Lung (tissue), 12 donors: Measurements from ENCODE around the gene CUL4A. TPM values are rescaled to one million over a fixed set of nuclear protein-coding genes. Genes with fewer than 3 reads are reported as not detected.

Experiments used
- ATAC-seq: fragments of 200-7000 bp; cut with Tn5 transposase; one replicate; pipeline ENCODE4 v1.9.1; 2020; ENCODE audit warnings: moderate number of reproducible peaks; ENCODE audit not compliant: insufficient read depth, low FRiP score
- DNase-seq, 3 donors: peaks; one replicate each; pipeline ENCODE4 v3.0.0-alpha.2; 2013 to 2017
- H3K27ac ChIP-seq, 2 donors: one replicate each; pipeline ENCODE4 v1.5.1; 2013; ENCODE audit warnings: mild to moderate bottlenecking in 2 of 2, moderate library complexity in 2 of 2, control low read depth in 1 of 2, inconsistent platforms in 1 of 2, low read depth in 1 of 2, low read length in 1 of 2
- H3K27me3 ChIP-seq, 3 donors: one replicate each; pipeline ENCODE4 v1.5.1; 2013; ENCODE audit warnings: low read length in 2 of 3; ENCODE audit not compliant: control insufficient read depth in 3 of 3, insufficient read depth in 3 of 3
- H3K36me3 ChIP-seq, 4 donors: one replicate each; pipeline ENCODE4 v1.5.1; 2013; ENCODE audit warnings: low read length in 4 of 4, mild to moderate bottlenecking in 1 of 4, moderate library complexity in 1 of 4; ENCODE audit not compliant: control insufficient read depth in 4 of 4, insufficient read depth in 4 of 4
- H3K4me1 ChIP-seq, 5 donors: one replicate each; pipeline ENCODE4 v1.5.1; 2013; ENCODE audit warnings: low read length in 5 of 5, mild to moderate bottlenecking in 2 of 5, moderate library complexity in 1 of 5; ENCODE audit not compliant: control insufficient read depth in 5 of 5, insufficient read depth in 5 of 5
- H3K4me3 ChIP-seq: one replicate; pipeline ENCODE4 v1.5.1; 2013; ENCODE audit warnings: mild to moderate bottlenecking, control low read depth, moderate library complexity
- H3K9ac ChIP-seq, 2 donors: one replicate each; pipeline ENCODE4 v1.5.1; 2013; ENCODE audit warnings: low read length in 2 of 2, control low read depth in 1 of 2; ENCODE audit not compliant: insufficient read depth in 1 of 2
- H3K9me3 ChIP-seq, 4 donors: one replicate each; pipeline ENCODE4 v1.5.1; 2013; ENCODE audit warnings: low read length in 3 of 4, mild to moderate bottlenecking in 1 of 4, moderate library complexity in 1 of 4; ENCODE audit not compliant: control insufficient read depth in 4 of 4, insufficient read depth in 3 of 4
- WGBS, 2 donors: extraction: QIAGEN DNeasy Blood & Tissue Kit; methylation state at CpG; one replicate each; pipeline ENCODE4 v1.1.7; 2013; 5-methylcytosine and 5-hydroxymethylcytosine counted together
- polyA plus RNA-seq, 2 donors: library from polyadenylated mRNA; stranded (reverse); fragments of 200-250 nt; gene quantifications; one replicate each; pipeline ENCODE4 v1.2.1, GENCODE V29; 2013
- total RNA-seq, 2 donors: library from RNA; depleted of rRNA in 1 of 2; stranded (reverse); fragments of >200 nt in 1 of 2; gene quantifications; one replicate each; pipeline ENCODE4 v1.2.1, GENCODE V29; 2014 to 2021
- TF ChIP-seq, protein P1 (sequence below): IDR thresholded peaks from 2 replicates; pipeline ENCODE4 v1.5.1; 2012; ENCODE audit warnings: mild to moderate bottlenecking; ENCODE audit errors: control extremely low read depth, extremely low read depth
- donor health status: control.
- donor health status: control.
- donor health status: Bipolar disorder and iron deficiency.
- donor health status: healthy.
- donor health status: DM: yes; HTN: yes; CAD: no.

Gene CUL4A
- total and polyA plus RNA-seq, 4 donors, result 29.2 to 88.1 (median 57.5) TPM

DNA sequence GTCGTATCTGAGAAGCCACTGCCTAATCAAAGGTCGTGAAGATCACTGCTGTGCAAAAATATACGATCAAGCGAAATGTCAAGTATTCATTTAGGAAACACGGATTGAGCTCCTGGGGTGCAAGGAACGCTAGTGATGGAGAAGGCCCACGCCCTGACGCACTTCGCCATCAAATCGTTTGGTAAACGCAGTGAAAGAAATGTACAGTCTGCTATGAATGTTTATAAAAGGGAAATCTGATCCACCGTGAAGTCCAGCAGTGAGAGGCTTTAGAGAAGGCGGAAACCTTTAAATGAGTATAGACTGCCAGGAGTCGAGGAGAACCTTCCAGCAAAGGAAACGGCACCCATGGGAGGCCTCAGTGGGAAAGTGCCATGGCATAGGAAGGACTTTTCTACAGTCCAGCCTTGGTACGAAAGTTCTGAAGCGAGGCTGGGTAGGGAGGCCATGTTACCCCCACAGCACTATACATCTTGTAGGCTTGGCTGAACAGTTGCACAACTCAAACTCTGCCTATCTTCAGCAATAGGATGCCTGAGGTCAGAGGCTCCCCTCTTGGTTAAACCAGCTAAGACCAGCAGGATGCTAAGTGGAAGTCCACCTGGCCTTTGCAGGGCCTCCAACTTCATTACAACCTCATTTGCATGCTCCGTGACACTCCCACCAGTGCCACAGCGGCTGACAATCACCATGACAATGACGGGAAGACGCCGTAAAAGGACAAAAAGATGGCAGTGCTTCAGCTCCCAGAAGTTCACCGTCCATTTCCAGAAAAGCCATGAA is 21.3 kb upstream of the CUL4A start:
- TF ChIP-seq, protein P1, sequence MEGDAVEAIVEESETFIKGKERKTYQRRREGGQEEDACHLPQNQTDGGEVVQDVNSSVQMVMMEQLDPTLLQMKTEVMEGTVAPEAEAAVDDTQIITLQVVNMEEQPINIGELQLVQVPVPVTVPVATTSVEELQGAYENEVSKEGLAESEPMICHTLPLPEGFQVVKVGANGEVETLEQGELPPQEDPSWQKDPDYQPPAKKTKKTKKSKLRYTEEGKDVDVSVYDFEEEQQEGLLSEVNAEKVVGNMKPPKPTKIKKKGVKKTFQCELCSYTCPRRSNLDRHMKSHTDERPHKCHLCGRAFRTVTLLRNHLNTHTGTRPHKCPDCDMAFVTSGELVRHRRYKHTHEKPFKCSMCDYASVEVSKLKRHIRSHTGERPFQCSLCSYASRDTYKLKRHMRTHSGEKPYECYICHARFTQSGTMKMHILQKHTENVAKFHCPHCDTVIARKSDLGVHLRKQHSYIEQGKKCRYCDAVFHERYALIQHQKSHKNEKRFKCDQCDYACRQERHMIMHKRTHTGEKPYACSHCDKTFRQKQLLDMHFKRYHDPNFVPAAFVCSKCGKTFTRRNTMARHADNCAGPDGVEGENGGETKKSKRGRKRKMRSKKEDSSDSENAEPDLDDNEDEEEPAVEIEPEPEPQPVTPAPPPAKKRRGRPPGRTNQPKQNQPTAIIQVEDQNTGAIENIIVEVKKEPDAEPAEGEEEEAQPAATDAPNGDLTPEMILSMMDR, result no peak
- Histone ChIP-seq H3K27ac (peak overlapping the region in 1 of 2 donors; percentile 48), H3K4me3 (no peak overlapping the region), H3K9ac (no peak overlapping the region), H3K36me3 (peaks cover 23 to 35% (median 29%) of the 10 kb centered on the region in 4 donors), H3K4me1 (no peaks in the 10 kb centered on the region), H3K9me3 (no peaks in the 10 kb centered on the region), H3K27me3 (no peaks in the 10 kb centered on the region)
- ATAC-seq (no peak), DNase-seq (no peak)
- WGBS, 2 donors, result 95 to 96% methylated on average over 23 of the region's 23 CpGs

DNA sequence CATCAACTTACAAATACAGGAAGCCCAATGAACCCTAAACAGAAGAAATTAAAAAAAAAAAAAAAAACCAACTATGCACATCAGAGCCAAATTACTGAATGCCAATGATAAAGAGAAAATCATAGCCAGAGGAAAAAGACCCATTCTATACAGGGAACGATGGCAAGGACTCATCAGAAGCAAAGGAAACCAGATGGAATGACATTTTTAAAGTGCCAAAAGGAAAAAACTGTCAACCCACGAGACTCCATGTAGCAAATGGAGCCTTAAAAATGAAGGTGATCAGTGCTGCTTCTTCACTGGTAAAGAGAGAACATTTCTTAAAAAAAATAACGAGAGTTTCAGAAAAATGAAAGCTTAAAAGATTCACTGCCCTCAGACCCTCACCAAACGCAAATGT is 19.2 kb upstream of the CUL4A start:
- TF ChIP-seq, protein P1, result no peak
- no peak overlapping the region for H3K9ac ChIP-seq
- H3K36me3 ChIP-seq, result peaks cover 23 to 41% (median 34%) of the 10 kb centered on the region in 4 donors
- no peak for ATAC-seq
- H3K4me3 ChIP-seq, result no peak overlapping the region
- peaks cover 0 to 8% (median 0%) of the 10 kb centered on the region in 5 donors for H3K4me1 ChIP-seq
- H3K27me3 ChIP-seq, result no peaks in the 10 kb centered on the region
- no peaks in the 10 kb centered on the region for H3K9me3 ChIP-seq
- no peak overlapping the region for H3K27ac ChIP-seq
- DNase-seq, result no peak
- WGBS, 2 donors, result 75 to 80% methylated on average over 4 of the region's 4 CpGs

DNA sequence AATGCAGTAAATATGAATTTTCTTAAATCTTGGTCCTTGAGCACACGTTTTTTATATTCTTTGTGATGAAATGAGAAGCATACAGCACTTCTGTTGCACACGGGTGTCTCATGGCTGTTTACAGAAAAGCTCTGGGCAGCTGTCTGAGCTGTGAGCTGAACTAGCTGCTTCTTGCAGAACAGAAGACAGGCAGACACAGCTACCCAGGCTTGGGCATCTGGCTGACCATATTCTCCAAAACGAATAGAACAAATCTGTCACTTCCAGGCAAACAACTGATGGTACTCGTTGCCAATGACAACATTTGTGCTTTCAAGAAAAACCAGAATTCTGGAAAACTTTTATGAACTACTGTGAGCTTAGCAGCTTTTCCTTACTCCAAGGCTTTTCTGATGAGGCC is 17.1 kb upstream of the CUL4A start:
- H3K9me3 ChIP-seq, result no peaks in the 10 kb centered on the region
- no peak overlapping the region for H3K4me3 ChIP-seq
- DNase-seq, result no peak
- H3K4me1 ChIP-seq, result peaks cover 0 to 9% (median 0%) of the 10 kb centered on the region in 5 donors
- no peaks in the 10 kb centered on the region for H3K27me3 ChIP-seq
- TF ChIP-seq, protein P1, result no peak
- no peak overlapping the region for H3K9ac ChIP-seq
- peaks cover 31 to 45% (median 37%) of the 10 kb centered on the region in 4 donors for H3K36me3 ChIP-seq
- ATAC-seq, result no peak
- WGBS, 2 donors, result 84 to 90% methylated on average over 4 of the region's 4 CpGs
- H3K27ac ChIP-seq, result no peak overlapping the region
